GM12872 (cell line): ENCODE measurements around the gene TRAPPC5.

Experiments
- TF ChIP-seq, protein P1 (sequence below): IDR thresholded peaks from 3 replicates; pipeline ENCODE4 v1.5.1; 2011; ENCODE audit warnings: low read depth, mild to moderate bottlenecking, low read length, moderate library complexity; ENCODE audit not compliant: insufficient read depth

The TRAPPC5 gene

DNA sequence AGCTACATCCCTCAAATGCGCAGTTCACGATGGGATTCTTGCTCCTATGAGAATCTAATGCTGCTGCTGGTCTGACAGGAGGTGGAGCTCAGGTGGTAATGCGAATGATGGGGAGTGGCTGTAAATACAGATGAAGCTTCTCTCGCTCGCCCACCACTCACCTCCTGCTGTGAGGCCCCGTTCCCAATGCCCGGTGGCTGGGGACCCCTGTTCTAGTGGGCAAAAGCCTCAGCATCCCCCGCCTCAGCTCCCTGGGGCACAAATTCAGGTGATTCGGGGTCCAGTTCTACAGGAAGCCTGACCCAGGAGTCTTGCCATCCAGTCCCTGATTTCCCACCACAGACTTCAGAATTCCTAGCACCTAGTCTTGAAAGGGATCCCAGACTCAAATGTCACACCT lies 8.1 kb upstream of the TRAPPC5 start:
- TF ChIP-seq, protein P1, sequence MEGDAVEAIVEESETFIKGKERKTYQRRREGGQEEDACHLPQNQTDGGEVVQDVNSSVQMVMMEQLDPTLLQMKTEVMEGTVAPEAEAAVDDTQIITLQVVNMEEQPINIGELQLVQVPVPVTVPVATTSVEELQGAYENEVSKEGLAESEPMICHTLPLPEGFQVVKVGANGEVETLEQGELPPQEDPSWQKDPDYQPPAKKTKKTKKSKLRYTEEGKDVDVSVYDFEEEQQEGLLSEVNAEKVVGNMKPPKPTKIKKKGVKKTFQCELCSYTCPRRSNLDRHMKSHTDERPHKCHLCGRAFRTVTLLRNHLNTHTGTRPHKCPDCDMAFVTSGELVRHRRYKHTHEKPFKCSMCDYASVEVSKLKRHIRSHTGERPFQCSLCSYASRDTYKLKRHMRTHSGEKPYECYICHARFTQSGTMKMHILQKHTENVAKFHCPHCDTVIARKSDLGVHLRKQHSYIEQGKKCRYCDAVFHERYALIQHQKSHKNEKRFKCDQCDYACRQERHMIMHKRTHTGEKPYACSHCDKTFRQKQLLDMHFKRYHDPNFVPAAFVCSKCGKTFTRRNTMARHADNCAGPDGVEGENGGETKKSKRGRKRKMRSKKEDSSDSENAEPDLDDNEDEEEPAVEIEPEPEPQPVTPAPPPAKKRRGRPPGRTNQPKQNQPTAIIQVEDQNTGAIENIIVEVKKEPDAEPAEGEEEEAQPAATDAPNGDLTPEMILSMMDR = no peak

DNA sequence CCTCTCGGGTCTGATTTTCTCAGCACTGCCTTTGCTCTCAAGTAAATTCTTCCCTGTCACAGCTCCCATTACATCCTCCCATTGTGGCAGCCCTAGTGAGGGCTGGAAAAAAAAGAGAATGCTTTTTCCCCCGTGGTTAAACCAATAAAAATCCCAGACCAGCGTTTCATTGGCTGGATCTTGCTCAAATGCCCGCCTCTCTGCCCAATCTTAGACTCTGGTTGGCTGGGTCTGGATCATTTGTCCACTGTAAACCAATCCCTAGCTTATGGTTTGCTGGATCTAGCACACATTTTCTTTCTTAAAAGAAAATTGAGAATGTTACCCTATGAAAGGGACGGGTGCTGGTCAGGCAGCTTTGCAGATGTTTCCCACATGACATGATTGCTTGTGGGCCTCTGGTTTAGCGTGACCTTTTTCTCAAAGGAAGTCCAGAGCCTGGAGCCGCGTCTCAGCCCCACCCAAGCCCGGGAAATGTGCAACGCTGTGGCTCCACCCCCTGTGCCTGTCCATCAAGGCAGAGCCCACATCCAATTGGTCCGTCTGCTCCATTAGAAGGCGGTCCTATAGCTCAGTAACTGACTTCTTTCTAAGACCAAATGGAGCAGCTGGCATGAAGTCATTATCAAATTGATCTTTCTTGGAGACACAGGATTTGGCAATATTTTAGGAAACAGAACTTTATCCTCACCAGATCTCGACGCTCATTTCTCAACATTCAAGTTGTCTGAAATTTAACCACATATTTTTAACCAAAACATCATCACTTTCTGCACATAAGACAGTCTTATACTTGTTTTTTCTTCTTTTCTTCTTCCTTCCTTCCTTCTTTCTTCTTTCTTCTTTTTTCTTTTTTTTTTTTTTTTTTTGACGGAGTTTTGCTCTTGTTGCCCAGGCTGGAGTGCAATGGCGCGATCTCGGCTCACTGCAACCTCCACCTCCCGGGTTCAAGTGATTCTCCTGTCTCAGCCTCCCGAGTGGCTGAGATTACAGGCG lies 6.3 kb upstream of the TRAPPC5 start:
- TF ChIP-seq, protein P1 = no peak

DNA sequence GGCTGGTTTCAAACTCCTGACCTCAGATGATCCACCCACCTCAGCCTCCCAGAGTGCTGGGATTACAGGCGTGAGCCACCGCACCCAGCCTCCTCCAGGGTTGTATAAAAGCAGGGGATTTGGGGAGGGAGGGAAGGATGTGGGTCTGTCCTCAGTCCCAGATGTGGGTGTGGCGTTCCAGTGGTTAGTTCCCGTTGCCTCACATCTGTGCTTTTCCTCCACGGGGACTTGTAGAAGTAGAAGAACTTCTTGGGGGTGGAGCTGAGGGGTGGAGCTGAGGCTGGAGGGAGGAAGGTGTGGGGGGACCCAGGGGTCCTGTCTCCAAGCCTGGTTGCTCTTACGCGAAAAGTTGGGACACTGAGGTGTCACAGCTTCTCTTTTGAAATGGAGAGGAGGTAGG lies 4.3 kb upstream of the TRAPPC5 start:
- TF ChIP-seq, protein P1 = no peak

DNA sequence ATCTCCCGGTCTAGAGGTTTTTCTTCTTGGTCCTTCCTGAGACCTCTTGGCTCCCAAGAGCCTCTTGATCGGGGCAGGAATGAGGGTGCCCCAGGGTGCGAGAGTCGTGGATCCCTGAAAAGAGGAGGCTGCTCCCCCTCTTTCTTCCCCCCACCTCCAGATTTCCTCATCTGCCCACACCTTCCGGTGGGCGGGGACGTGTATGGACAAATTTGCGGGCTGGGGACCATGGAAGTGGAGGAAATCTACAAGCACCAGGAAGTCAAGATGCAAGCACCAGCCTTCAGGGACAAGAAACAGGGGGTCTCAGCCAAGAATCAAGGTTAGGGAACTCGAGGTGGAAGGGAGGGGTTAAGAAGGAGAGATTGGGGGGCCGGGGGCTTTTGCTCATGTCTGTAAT lies 3.8 kb upstream of the TRAPPC5 start, which contains the start of gene MCEMP1:
TSS of gene MCEMP1 (plus strand) at position 237 of the 400 bp plus-strand sequence. CDS start at position 268, 31 bp downstream.
- TF ChIP-seq, protein P1 = no peak

DNA sequence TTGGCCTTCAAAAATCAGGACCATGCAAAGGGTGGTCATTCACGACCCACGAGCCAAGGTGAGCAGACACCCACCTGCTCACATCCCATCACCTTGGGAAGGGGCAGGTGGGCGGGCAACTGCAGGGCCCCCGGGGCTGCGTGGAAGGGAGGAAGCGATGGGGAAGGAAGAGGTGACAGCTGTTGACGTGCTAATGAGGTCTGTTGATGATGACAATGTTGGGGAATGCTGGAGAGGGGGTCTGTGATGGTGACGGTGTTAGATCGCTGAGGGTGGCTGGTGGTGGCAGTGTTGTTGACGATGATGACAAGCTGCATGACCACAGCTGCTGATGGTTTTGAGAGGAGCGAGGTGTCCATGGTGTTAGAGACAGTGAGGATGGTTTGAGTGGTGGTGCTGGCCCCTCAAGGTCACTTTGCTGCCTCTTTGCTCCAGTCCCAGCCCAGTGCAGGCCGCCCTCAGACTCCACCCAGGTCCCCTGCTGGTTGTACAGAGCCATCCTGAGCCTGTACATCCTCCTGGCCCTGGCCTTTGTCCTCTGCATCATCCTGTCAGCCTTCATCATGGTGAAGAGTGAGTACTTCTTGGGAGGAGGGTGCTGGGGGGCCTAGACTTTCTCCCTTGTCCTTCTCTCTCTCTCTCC lies 2.8 kb upstream of the TRAPPC5 start:
- TF ChIP-seq, protein P1 = peak; percentile 26; the same call in 1 of the 3 replicates

DNA sequence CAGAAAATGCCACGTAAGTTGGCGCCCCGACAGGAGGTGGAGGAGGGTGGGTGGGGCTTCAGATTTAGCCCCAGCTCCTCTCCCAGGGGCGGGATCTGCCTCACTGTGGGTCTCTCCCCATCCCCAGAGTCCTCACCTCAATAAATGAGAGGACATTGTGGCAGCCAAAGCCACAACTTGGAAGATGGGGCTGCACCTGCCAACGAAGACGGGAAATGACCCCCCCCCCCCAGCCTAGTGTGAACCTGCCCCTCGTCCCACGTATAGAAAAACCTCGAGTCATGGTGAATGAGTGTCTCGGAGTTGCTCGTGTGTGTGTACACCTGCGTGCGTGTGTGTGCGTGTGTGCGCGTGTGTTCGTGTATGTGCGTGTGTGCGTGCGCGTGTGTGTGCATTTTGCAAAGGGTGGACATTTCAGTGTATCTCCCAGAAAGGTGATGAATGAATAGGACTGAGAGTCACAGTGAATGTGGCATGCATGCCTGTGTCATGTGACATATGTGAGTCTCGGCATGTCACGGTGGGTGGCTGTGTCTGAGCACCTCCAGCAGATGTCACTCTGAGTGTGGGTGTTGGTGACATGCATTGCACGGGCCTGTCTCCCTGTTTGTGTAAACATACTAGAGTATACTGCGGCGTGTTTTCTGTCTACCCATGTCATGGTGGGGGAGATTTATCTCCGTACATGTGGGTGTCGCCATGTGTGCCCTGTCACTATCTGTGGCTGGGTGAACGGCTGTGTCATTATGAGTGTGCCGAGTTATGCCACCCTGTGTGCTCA lies 1.5 kb upstream of the TRAPPC5 start:
- TF ChIP-seq, protein P1 = peak; percentile 78
